GM18951 (cell line): ENCODE measurements around the gene USP10.

ENCODE experiments used
- POLR2A ChIP-seq: IDR thresholded peaks from 4 replicates; pipeline ENCODE4 v1.6.1; 2011; ENCODE audit warnings: mild to moderate bottlenecking; ENCODE audit not compliant: insufficient read length, insufficient read depth; ENCODE audit errors: extremely low read depth
- in situ Hi-C: fragments of 300-500 bp; cut with MboI; formaldehyde crosslinking; loops from one replicate; pipeline ENCODE4 v1.12.0; 2022; ENCODE audit warnings: low sequenced_read_pairs, mixed read lengths, inconsistent platforms; ENCODE audit not compliant: unreplicated experiment

The USP10 gene

DNA sequence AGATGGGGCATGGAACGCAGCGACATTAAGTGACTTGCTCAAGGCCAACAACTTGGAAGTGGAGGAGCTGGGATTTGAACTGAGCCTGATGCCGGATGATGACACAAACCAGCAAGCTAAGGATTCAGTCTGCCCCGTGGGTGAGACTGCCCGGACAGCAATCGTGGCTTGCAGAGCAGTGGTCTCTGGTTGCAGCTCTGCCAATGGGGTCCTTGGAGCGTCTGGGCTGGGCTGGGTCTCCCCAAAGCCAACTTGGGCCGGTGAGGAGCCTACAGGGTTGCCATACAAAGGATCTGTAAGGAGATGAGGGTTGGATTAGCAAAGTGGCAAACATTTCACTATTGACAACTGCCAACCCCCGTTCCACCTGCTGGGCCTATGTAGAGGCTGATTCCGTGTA, 117.4 kb downstream of the USP10 start:
- in situ Hi-C loops = no loop called here
- no peak for TF ChIP-seq POLR2A

- in situ Hi-C loops = no loop called here
- TF ChIP-seq POLR2A = no peak
These were observed 117.8 kb downstream of the USP10 start for GRCh38 chr16:84817613-84818012.

DNA sequence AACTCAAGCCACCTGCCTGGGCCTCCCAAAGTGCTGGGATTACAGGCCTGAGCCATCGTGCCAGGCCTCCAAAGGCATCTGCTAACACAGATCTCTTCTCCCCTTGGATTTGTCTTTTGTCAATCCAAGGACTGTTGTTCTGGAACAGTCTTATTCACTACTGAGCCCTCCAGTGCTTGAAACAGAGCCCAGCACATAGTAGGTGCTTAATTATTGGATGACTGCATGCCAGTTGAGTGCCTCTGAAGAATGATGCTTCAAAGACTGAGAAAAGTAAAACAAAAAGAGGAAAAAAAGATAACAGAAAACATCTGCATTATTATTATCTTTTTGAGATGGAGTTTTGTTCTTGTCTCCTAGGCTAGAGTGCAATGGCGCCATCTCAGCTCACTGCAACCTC, 118.3 kb downstream of the USP10 start:
- TF ChIP-seq POLR2A = no peak
- in situ Hi-C loops = no loop called here

GRCh38 chr16:84818989-84819643, 119.3 kb downstream of the USP10 start:
- TF ChIP-seq POLR2A = no peak

GRCh38 chr16:84819644-84820304, 120.0 kb downstream of the USP10 start, which contains the start of gene CRISPLD2:
TSS of gene CRISPLD2 (plus strand) at chr16:84819985. CDS start at chr16:84838496, 18,511 bp downstream.
- in situ Hi-C loops = no loop called here
- TF ChIP-seq POLR2A = no peak

More at GRCh38 chr16:84818989-84819643, 119.3 kb downstream of the USP10 start:
- in situ Hi-C loops = no loop called here

GRCh38 chr16:84820305-84820684, 120.5 kb downstream of the USP10 start:
- in situ Hi-C loops = no loop called here

GRCh38 chr16:84820771-84821170, 121.0 kb downstream of the USP10 start:
- no peak for TF ChIP-seq POLR2A
- in situ Hi-C loops = no loop called here

More at GRCh38 chr16:84820305-84820684, 120.5 kb downstream of the USP10 start:
- TF ChIP-seq POLR2A = no peak

DNA sequence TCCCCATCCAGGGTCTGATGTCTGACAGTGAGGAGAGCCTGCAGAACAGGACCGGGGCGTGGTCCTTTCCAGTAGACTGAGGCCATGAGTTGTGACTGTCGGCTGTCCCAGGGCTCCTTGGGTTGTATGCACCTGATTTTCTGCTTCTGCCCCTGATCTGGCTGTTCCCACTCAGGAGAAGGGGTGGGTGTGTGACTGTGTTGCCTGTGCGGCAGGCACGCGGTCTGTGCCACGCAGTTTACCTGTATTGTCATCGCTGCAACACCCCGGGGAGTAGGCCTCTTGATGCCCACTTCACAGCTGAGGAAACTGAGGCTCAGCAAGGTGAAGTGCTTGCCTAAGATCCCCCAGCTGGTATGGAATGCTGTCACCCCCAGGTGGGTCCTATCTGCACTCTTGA, 121.4 kb downstream of the USP10 start:
- no peak for TF ChIP-seq POLR2A
- in situ Hi-C loops = no loop called here

DNA sequence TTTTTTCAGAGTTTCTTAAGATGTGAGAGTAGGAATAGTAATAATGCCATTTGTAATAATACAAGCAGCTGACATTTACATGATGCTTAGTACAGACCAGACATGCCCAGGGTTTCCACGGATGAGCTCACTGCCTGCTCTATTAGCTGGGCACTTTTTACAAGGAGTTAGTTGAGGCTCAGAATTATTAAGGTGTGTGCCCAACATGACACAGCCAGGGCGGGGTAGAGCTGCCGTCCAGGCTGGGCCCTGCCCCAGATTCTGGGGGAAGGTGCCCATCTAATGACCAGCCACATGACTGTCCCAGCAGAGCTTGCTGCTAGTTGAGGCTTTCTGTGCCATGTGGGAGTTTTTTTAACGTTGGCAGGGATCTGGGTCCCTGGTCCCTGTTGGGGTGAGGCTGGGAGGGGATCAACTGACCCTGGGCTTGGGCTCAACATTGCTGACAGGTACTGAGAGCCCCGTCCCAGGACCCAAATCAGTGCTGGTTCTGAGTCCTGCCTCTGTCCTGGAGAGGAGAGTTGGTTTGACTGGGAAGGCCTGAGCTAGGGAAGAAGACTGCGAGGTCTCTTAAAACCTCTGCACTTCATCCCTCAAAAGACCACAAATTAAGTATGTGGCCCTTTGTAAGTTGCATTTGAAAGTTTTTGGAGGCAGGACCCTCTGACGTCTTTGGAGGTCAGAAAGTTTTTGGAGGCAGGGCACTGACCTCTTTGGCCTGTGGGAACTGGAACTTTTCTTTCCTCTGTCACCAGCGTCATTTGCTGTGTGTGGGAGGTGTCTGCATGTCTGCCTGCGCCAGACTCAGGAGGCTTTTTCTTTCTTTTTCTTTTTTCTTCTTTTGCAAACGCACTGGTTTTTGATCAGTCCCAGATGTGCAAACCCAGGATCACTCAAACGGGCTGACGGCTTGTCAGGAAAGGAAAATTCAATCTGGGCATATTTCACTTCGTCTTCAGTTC, 122.2 kb downstream of the USP10 start:
- in situ Hi-C loops = no loop called here
- TF ChIP-seq POLR2A = no peak

GRCh38 chr16:84822990-84823389, 123.2 kb downstream of the USP10 start:
- in situ Hi-C loops = no loop called here
- TF ChIP-seq POLR2A = no peak

DNA sequence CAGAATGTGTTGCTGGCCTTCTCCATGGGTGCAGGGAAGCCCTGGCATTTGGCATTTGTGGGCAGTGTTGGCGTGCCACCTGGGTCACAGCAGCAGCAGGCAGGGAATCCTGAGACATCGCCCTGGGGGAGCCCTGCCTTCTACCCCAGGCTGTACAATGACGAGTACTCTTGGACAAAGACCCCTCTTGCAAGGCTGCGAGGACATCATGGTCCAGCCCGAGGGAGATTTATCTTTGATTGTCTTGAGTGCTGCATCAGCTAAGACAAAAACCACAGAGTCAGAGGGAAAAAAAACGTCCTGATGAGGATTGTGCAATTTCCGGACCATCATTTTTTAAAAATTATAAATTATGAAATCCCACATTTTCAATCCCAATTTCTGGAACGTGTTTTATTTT, 123.7 kb downstream of the USP10 start:
- in situ Hi-C loops = no loop called here
- TF ChIP-seq POLR2A = no peak

GRCh38 chr16:84823926-84824325, 124.1 kb downstream of the USP10 start:
- in situ Hi-C loops = no loop called here
- no peak for TF ChIP-seq POLR2A

- TF ChIP-seq POLR2A = no peak
- in situ Hi-C loops = no loop called here
These were observed 126.2 kb downstream of the USP10 start for GRCh38 chr16:84825896-84826557.
